Tibial nerve (tissue), 4 donors: ENCODE results near the gene SELENOW.

Experiments used
- EP300 ChIP-seq, 2 donors: sonication (generic); formaldehyde crosslinking; IDR thresholded peaks; one replicate each; pipeline ENCODE4 v1.6.1; 2017; ENCODE audit warnings: antibody characterized with exemption in 2 of 2, mild to moderate bottlenecking in 1 of 2
- POLR2A ChIP-seq, 2 donors: fragments of 450-650 bp; IDR thresholded peaks; one replicate each; pipeline ENCODE4 v1.6.1; 2017; ENCODE audit warnings: antibody characterized with exemption in 2 of 2, mild to moderate bottlenecking in 2 of 2, moderate library complexity in 2 of 2
- TF ChIP-seq, protein P1 (sequence below), 5 experiments: fragments of 200-600 bp in 3 of 5; fragments of 450-650 bp in 2 of 5; sonication (generic) in 3 of 5; IDR thresholded peaks; one replicate each; pipeline ENCODE4 v1.5.1; 2016 to 2019; ENCODE audit warnings: antibody characterized with exemption in 5 of 5, mild to moderate bottlenecking in 3 of 5, moderate library complexity in 2 of 5

DNA sequence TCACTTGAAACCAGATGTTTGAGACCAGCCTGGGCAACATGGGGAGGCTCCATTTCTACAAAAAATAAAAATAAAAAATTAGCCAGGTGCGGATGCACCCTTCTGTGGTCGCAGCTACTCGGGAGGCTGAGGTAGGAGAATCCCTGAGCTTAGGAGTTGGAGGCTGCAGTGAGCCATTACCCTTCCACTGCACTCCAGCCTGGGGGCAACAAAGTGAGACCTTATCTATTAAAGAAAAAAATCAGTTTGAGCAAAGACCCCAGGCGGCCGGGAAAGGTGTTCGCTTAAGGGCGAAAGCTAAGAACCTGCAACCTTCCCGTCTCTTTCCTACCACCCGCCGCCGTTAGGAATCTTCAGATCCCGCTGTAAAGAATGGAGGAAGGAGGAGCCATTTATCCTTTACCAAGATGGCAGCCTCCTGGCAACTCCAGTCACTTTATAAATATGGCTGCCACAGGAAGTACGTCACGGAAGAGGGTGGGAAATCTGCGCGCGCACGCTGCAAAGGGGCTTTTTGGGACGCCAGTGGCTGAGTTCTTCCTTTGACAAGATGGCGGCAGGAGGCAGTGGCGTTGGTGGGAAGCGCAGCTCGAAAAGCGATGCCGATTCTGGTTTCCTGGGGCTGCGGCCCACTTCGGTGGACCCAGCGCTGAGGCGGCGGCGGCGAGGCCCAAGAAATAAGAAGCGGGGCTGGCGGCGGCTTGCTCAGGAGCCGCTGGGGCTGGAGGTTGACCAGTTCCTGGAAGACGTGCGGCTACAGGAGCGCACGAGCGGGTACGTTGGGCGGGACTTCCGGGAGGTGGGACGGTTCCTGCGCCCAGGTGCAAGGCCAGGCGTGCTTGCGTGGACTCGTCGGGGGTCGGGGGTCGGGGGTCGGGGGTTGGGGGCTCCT, 33.2 kb upstream of the SELENOW start, which contains the start of gene NOP53:
- TF ChIP-seq, protein P1, sequence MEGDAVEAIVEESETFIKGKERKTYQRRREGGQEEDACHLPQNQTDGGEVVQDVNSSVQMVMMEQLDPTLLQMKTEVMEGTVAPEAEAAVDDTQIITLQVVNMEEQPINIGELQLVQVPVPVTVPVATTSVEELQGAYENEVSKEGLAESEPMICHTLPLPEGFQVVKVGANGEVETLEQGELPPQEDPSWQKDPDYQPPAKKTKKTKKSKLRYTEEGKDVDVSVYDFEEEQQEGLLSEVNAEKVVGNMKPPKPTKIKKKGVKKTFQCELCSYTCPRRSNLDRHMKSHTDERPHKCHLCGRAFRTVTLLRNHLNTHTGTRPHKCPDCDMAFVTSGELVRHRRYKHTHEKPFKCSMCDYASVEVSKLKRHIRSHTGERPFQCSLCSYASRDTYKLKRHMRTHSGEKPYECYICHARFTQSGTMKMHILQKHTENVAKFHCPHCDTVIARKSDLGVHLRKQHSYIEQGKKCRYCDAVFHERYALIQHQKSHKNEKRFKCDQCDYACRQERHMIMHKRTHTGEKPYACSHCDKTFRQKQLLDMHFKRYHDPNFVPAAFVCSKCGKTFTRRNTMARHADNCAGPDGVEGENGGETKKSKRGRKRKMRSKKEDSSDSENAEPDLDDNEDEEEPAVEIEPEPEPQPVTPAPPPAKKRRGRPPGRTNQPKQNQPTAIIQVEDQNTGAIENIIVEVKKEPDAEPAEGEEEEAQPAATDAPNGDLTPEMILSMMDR (IDR thresholded peaks at IDR 0.05): peak in 2 of 5 experiments; percentile 33 to 69
- peak; percentile 65 to 88 for TF ChIP-seq POLR2A (IDR thresholded peaks at IDR 0.05)
- peak; percentile 96 to 97 for TF ChIP-seq EP300 (IDR thresholded peaks at IDR 0.05)
